GM23248 (cell line): ENCODE measurements around the gene NR3C2.

Experiments
- EZH2 ChIP-seq: fragments of 200-600 bp; sonication (generic); IDR thresholded peaks from 2 replicates; pipeline ENCODE4 v1.6.1; 2018; ENCODE audit warnings: antibody characterized with exemption, mild to moderate bottlenecking; ENCODE audit not compliant: insufficient read depth, poor library complexity, severe bottlenecking
- EZH2phosphoT487 ChIP-seq: fragments of 200-600 bp; sonication (generic); IDR thresholded peaks from 2 replicates; pipeline ENCODE4 v1.6.1; 2018; ENCODE audit warnings: antibody characterized with exemption, moderate library complexity, mild to moderate bottlenecking, low read depth; ENCODE audit not compliant: insufficient read depth

GRCh38 chr4:148445071-148445859, 3.1 kb upstream of the NR3C2 start:
- TF ChIP-seq EZH2 (no peak), EZH2phosphoT487 (no peak)
